VCaP (cell line): ENCODE results near the gene ADGRV1.

Source experiments
- H3K27ac ChIP-seq: fragments of 450-650 bp; 2 replicates; pipeline ENCODE4 v1.5.1; 2017
- TF ChIP-seq, protein P1 (sequence below): fragments of 450-650 bp; conservative IDR thresholded peaks from 2 replicates; pipeline ENCODE4 v1.5.1; 2017; ENCODE audit warnings: mild to moderate bottlenecking, moderate library complexity

The ADGRV1 gene

DNA sequence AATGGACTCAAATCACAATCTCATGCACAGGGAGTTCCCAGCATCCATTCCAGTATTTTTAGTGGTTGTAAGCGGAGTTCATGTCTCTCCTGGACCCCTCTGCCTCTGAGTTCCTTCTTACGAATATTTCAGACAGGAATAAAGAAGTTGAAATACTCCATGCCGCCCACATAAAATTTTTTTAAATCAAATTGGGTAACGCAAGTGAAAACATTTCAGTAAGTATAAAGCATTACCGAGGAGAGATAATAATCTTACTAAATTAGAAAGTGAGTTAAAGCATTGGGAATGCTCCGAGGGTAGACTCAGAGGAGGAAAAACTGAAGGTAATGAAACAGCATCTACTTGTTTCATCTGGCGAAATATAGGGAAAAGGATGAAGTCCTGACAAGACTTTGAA, 506.9 kb downstream of the ADGRV1 start:
- TF ChIP-seq, protein P1, sequence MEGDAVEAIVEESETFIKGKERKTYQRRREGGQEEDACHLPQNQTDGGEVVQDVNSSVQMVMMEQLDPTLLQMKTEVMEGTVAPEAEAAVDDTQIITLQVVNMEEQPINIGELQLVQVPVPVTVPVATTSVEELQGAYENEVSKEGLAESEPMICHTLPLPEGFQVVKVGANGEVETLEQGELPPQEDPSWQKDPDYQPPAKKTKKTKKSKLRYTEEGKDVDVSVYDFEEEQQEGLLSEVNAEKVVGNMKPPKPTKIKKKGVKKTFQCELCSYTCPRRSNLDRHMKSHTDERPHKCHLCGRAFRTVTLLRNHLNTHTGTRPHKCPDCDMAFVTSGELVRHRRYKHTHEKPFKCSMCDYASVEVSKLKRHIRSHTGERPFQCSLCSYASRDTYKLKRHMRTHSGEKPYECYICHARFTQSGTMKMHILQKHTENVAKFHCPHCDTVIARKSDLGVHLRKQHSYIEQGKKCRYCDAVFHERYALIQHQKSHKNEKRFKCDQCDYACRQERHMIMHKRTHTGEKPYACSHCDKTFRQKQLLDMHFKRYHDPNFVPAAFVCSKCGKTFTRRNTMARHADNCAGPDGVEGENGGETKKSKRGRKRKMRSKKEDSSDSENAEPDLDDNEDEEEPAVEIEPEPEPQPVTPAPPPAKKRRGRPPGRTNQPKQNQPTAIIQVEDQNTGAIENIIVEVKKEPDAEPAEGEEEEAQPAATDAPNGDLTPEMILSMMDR, result no peak
- no peak overlapping the region for H3K27ac ChIP-seq

- TF ChIP-seq, protein P1, result no peak
- no peak overlapping the region for H3K27ac ChIP-seq
Measured at GRCh38 chr5:91069364-91069763, 510.8 kb downstream of the ADGRV1 start.

DNA sequence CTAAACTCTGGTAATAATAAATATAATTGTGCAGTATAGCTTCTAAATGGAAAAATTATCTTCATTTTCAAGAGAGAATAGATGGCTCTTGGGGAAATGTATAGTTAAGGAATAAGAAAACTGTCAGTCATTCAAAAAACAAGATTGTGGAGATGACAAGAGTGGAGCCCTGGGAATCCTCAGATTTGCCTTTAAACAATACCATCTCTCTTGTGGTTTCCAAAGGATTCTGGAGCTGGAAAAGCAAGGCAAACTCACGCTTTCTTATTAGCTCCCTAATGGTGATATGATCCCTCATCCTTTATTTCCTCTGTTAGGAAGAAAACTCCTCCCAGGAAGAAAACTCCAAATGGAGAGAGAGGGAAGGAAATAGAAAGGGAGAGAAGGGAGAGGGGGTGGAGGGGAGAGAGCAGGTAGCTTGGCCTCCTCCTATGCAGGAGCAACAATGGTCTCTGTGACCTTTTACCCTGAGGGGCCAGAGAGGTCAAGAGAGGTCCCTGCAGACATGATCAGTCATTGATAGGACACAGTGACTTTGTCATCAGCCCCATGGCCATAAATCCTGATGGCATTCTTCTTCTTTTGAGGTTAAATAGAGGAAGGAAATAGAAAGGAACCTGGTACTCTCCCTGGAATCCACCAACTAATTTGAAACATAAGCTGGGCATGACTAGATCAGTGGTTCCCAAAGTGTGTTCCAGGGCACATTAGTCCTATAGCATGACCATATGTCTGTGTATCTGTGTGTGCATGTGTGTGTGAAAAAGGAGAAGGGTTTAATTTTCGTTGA, 512.4 kb downstream of the ADGRV1 start:
- no peak overlapping the region for H3K27ac ChIP-seq
- TF ChIP-seq, protein P1, result no peak

- TF ChIP-seq, protein P1, result no peak
- H3K27ac ChIP-seq, result no peak overlapping the region
Measured at GRCh38 chr5:91072881-91073280, 514.3 kb downstream of the ADGRV1 start.

GRCh38 chr5:91074615-91075014, 516.0 kb downstream of the ADGRV1 start:
- H3K27ac ChIP-seq, result no peak overlapping the region
- TF ChIP-seq, protein P1, result no peak

DNA sequence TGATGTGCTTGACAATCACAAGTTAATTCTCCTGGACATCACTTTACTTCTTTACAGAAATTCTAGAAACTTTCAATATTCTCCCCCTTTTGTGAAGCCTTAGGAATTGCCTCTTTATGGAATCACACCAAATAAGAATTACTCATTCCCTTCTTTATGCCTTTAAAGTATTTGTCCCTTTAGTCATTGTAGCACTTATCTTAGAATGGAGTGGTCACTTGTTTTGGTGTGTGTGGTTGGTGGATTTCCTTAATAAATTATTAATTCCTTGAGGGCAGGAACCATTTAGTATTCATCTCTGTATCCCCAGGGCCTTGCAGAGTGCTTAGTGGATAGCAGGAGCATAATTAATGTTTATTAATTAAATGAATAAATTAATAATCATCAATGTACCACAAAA, 517.5 kb downstream of the ADGRV1 start:
- TF ChIP-seq, protein P1, result no peak
- H3K27ac ChIP-seq, result no peak overlapping the region

DNA sequence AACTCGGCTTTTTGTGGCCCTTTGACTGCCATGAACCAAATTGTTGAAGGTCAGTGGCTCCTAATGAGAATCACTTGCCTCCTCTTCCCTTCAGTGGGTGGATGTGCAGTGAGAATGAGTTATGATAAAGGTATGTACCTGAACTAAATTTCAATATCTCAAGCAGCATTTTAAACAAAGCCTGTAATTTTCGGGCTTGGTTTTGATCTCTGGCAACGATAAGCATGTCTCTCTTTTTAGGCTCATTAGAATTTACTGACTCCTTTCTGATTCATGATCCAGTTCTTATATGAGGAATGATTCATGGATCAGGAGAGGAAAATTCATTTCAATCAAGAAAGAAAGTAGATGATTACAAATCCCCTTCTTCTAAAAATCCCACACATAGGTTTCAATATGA, 519.0 kb downstream of the ADGRV1 start:
- H3K27ac ChIP-seq, result no peak overlapping the region
- TF ChIP-seq, protein P1, result no peak
